ENCODE results near the gene HIPK4.
"Not testable (repeated sequence)": the region's sequence is repeated elsewhere in the genome, so short reads cannot be mapped to it uniquely, and the experiment has no call there.

GRCh38 chr19:40428197-40428596 is 38.2 kb upstream of the HIPK4 start:
- TF ChIP-seq, protein P1, sequence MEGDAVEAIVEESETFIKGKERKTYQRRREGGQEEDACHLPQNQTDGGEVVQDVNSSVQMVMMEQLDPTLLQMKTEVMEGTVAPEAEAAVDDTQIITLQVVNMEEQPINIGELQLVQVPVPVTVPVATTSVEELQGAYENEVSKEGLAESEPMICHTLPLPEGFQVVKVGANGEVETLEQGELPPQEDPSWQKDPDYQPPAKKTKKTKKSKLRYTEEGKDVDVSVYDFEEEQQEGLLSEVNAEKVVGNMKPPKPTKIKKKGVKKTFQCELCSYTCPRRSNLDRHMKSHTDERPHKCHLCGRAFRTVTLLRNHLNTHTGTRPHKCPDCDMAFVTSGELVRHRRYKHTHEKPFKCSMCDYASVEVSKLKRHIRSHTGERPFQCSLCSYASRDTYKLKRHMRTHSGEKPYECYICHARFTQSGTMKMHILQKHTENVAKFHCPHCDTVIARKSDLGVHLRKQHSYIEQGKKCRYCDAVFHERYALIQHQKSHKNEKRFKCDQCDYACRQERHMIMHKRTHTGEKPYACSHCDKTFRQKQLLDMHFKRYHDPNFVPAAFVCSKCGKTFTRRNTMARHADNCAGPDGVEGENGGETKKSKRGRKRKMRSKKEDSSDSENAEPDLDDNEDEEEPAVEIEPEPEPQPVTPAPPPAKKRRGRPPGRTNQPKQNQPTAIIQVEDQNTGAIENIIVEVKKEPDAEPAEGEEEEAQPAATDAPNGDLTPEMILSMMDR (IDR thresholded peaks at IDR 0.05), result not testable (repeated sequence)
- not testable (repeated sequence) for TF ChIP-seq POLR2A (IDR thresholded peaks at IDR 0.05)
